Trophoblast cell (in vitro differentiated cells and primary cell): ENCODE results near the gene SLC35B2.

Experiments used
- DNase-seq, 2 donors: peaks; one replicate each; pipeline ENCODE4 v3.0.0-alpha.2; 2016
- H2AFZ ChIP-seq: 2 replicates; pipeline ENCODE4 v1.6.1; 2013; ENCODE audit warnings: low read length, moderate library complexity, mild to moderate bottlenecking; ENCODE audit not compliant: insufficient read depth, poor library complexity
- H2AK5ac ChIP-seq: 2 replicates; pipeline ENCODE4 v1.6.1; 2013; ENCODE audit warnings: mild to moderate bottlenecking, low read length
- H2BK120ac ChIP-seq: 2 replicates; pipeline ENCODE4 v1.6.1; 2013; ENCODE audit warnings: low read length, mild to moderate bottlenecking, moderate library complexity; ENCODE audit not compliant: insufficient read depth, poor library complexity
- H2BK12ac ChIP-seq: 2 replicates; pipeline ENCODE4 v1.6.1; 2013; ENCODE audit warnings: mild to moderate bottlenecking, low read length, moderate library complexity
- H2BK5ac ChIP-seq: 2 replicates; pipeline ENCODE4 v1.6.1; 2013; ENCODE audit warnings: low read length, low read depth, moderate library complexity, mild to moderate bottlenecking; ENCODE audit not compliant: poor library complexity
- H3K14ac ChIP-seq: 2 replicates; pipeline ENCODE4 v1.6.1; 2013; ENCODE audit warnings: mild to moderate bottlenecking, low read length
- H3K18ac ChIP-seq: 2 replicates; pipeline ENCODE4 v1.6.1; 2013; ENCODE audit warnings: mild to moderate bottlenecking, low read length
- H3K23ac ChIP-seq: 2 replicates; pipeline ENCODE4 v1.6.1; 2013; ENCODE audit warnings: low read length
- H3K27ac ChIP-seq: 2 replicates; pipeline ENCODE4 v1.5.1; 2013; ENCODE audit warnings: low read depth, mild to moderate bottlenecking, inconsistent platforms, low read length, moderate library complexity
- H3K27me3 ChIP-seq: 2 replicates; pipeline ENCODE4 v1.6.1; 2013; ENCODE audit warnings: inconsistent platforms, mild to moderate bottlenecking, low read length, moderate library complexity; ENCODE audit not compliant: insufficient read depth
- H3K36me3 ChIP-seq, 2 experiments: 1 replicate in 1 of 2; 2 replicates in 1 of 2; pipeline ENCODE4 v1.6.1; 2013; ENCODE audit warnings: low read length in 2 of 2, mild to moderate bottlenecking in 2 of 2, moderate library complexity in 1 of 2; ENCODE audit not compliant: insufficient read depth in 2 of 2, control insufficient read depth in 1 of 2
- H3K4ac ChIP-seq: 2 replicates; pipeline ENCODE4 v1.6.1; 2013; ENCODE audit warnings: low read depth, mild to moderate bottlenecking, low read length, moderate library complexity
- H3K4me1 ChIP-seq, 2 experiments: 1 replicate in 1 of 2; 2 replicates in 1 of 2; pipeline ENCODE4 v1.6.1; 2013; ENCODE audit warnings: low read length in 2 of 2, mild to moderate bottlenecking in 2 of 2, moderate library complexity in 1 of 2; ENCODE audit not compliant: insufficient read depth in 2 of 2, control insufficient read depth in 1 of 2
- H3K4me2 ChIP-seq: 2 replicates; pipeline ENCODE4 v1.6.1; 2013; ENCODE audit warnings: inconsistent platforms, mild to moderate bottlenecking, low read length, moderate library complexity
- H3K4me3 ChIP-seq: 2 replicates; pipeline ENCODE4 v1.5.1; 2013; ENCODE audit warnings: mild to moderate bottlenecking, low read depth, low read length, inconsistent platforms
- H3K79me1 ChIP-seq: one replicate; pipeline ENCODE4 v1.6.1; 2013; ENCODE audit warnings: low read length
- H3K79me2 ChIP-seq: 2 replicates; pipeline ENCODE4 v1.6.1; 2013; ENCODE audit warnings: low read length, mild to moderate bottlenecking; ENCODE audit not compliant: control insufficient read depth, insufficient read depth, poor library complexity
- H3K9ac ChIP-seq: 2 replicates; pipeline ENCODE4 v1.6.1; 2013; ENCODE audit warnings: mild to moderate bottlenecking, low read length
- H3K9me3 ChIP-seq: 2 replicates; pipeline ENCODE4 v1.6.1; 2013; ENCODE audit warnings: low read depth, mild to moderate bottlenecking, control low read depth, inconsistent platforms, low read length; ENCODE audit not compliant: insufficient read depth
- H4K12ac ChIP-seq: 2 replicates; pipeline ENCODE4 v1.6.1; 2013; ENCODE audit warnings: low read depth, mild to moderate bottlenecking, low read length, moderate library complexity
- H4K8ac ChIP-seq: 2 replicates; pipeline ENCODE4 v1.6.1; 2013; ENCODE audit warnings: low read depth, mild to moderate bottlenecking, low read length, moderate library complexity
- H4K91ac ChIP-seq: one replicate; pipeline ENCODE4 v1.6.1; 2013; ENCODE audit warnings: low read depth, mild to moderate bottlenecking, low read length, moderate library complexity
- WGBS: extraction: QIAGEN DNeasy Blood & Tissue Kit; methylation state at CpG from one replicate; pipeline ENCODE4 v1.1.7; 2013; ENCODE audit warnings: missing lambda C conversion rate; ENCODE audit not compliant: insufficient read length, insufficient coverage; ENCODE audit errors: extremely low coverage; 5-methylcytosine and 5-hydroxymethylcytosine counted together

Gene SLC35B2

GRCh38 chr6:44294832-44295791 lies 37.8 kb upstream of the SLC35B2 start:
- H3K79me1 ChIP-seq = no peaks in the 10 kb centered on the region
- no CpG with 5 or more reads among the region's 7 CpGs for WGBS

DNA sequence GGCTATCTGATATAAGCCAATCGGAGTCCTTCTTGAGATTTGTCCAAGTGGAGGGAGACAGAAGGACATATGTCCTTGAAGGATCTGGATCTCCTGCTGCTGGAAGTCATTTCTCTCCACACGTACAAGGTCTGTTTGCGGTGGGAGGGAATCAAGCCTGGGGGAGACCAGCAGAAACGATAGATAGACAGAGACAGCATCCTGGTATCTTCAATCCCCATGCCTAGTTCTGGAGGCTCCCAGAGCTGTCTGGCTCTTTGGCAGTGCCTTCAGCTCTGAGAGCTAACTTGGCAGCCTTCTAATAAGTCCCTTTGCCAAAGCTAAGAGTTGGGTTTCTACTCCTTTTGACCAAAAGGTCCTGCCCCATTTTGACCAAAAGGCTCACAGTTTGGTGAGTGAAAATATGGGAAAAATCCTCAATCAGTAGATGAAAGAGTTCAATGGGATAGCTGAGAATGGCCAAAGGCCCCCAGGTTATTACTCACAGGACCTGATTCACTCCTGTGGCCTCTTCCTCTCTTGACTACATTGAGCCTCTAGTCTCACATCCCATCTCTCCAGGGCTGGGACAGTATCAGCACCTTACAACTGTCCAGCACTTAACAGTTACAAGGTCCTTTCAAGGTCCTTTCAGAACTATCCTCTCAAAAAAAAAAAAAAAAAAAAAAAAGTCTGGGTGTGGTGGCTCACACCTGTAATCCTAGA lies 35.5 kb upstream of the SLC35B2 start:
- Histone ChIP-seq H4K8ac (no peak overlapping the region), H3K9me3 (no peaks in the 10 kb centered on the region), H3K4me2 (no peak overlapping the region), H3K27me3 (peaks cover 23% of the 10 kb centered on the region), H3K79me1 (no peaks in the 10 kb centered on the region), H2BK120ac (no peak overlapping the region), H3K23ac (no peak overlapping the region), H2AK5ac (no peak overlapping the region), H3K36me3 (no peaks in the 10 kb centered on the region), H3K4me3 (no peak overlapping the region), H2BK5ac (no peak overlapping the region), H3K14ac (no peak overlapping the region), H4K12ac (no peak overlapping the region), H2BK12ac (no peak overlapping the region), H3K18ac (no peak overlapping the region), H3K27ac (no peak overlapping the region), H3K4me1 (peaks cover 4 to 6% of the 10 kb centered on the region in 2 experiments), H3K9ac (no peak overlapping the region), H3K4ac (no peak overlapping the region), H2AFZ (no peak overlapping the region), H4K91ac (no peak overlapping the region), H3K79me2 (no peaks in the 10 kb centered on the region)
- DNase-seq = no peak
- no CpG with 5 or more reads among the region's 4 CpGs for whole genome bisulfite sequencing

More at GRCh38 chr6:44294832-44295791, 37.8 kb upstream of the SLC35B2 start:
- Histone ChIP-seq H3K27ac (no peak overlapping the region), H2BK5ac (no peak overlapping the region), H3K27me3 (peaks cover 26% of the 10 kb centered on the region), H2BK12ac (no peak overlapping the region), H3K4me2 (no peak overlapping the region), H3K79me2 (no peaks in the 10 kb centered on the region), H3K18ac (no peak overlapping the region), H2BK120ac (no peak overlapping the region), H2AFZ (no peak overlapping the region), H4K12ac (no peak overlapping the region), H3K9me3 (peaks cover 3% of the 10 kb centered on the region), H2AK5ac (no peak overlapping the region), H3K4me3 (no peak overlapping the region), H3K4ac (no peak overlapping the region), H3K14ac (no peak overlapping the region), H3K4me1 (peaks cover 4 to 6% of the 10 kb centered on the region in 2 experiments), H3K36me3 (peaks cover under 1% of the 10 kb centered on the region in 2 experiments), H4K91ac (no peak overlapping the region), H3K9ac (no peak overlapping the region), H4K8ac (no peak overlapping the region), H3K23ac (no peak overlapping the region)
- peak in 1 of 2 donors; percentile 12 for DNase-seq

DNA sequence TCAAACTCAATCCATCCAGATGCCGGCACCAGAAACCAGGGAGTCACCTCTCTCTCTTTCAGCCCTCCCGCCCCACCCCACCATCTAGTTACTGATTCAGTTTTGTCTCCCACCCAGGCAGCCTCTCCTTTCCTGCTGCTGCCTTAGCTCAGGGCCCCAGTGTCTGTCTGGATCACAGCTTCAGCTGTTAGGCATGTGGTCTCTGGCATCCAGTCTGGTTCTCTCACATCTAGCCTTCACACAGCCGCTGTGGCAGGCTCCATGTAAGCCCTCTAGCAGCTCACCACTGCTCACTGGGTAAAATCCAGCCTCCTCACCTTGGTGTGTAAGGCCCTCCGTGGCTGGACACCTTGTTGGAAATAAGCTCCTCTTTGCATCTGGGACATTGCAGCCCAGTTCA lies 34.5 kb upstream of the SLC35B2 start:
- DNase-seq = no peak
- Histone ChIP-seq H3K36me3 (no peaks in the 10 kb centered on the region), H3K4me2 (no peak overlapping the region), H3K27ac (no peak overlapping the region), H4K8ac (no peak overlapping the region), H3K79me2 (no peaks in the 10 kb centered on the region), H3K4ac (no peak overlapping the region), H2AK5ac (no peak overlapping the region), H4K12ac (no peak overlapping the region), H3K9me3 (no peaks in the 10 kb centered on the region), H3K9ac (no peak overlapping the region), H4K91ac (no peak overlapping the region), H3K4me1 (no peaks in the 10 kb centered on the region), H3K23ac (no peak overlapping the region), H3K79me1 (no peaks in the 10 kb centered on the region), H3K27me3 (peaks cover 13% of the 10 kb centered on the region), H2BK120ac (no peak overlapping the region), H3K4me3 (no peak overlapping the region), H2BK5ac (no peak overlapping the region), H3K14ac (no peak overlapping the region), H3K18ac (no peak overlapping the region), H2BK12ac (no peak overlapping the region), H2AFZ (no peak overlapping the region)
- WGBS = no CpG with 5 or more reads among the region's 4 CpGs

GRCh38 chr6:44289726-44290260 lies 32.5 kb upstream of the SLC35B2 start:
- H3K18ac ChIP-seq = no peak overlapping the region
- no peak overlapping the region for H2AK5ac ChIP-seq
- H3K9me3 ChIP-seq = no peaks in the 10 kb centered on the region
- H3K4me3 ChIP-seq = no peak overlapping the region
- H4K8ac ChIP-seq = no peak overlapping the region
- H3K79me1 ChIP-seq = no peaks in the 10 kb centered on the region
- H3K27ac ChIP-seq = no peak overlapping the region
- no peak overlapping the region for H3K14ac ChIP-seq
- H3K4me1 ChIP-seq = no peaks in the 10 kb centered on the region
- H4K91ac ChIP-seq = no peak overlapping the region
- H3K27me3 ChIP-seq = no peaks in the 10 kb centered on the region
- WGBS = no CpG with 5 or more reads among the region's 7 CpGs
- no peak overlapping the region for H4K12ac ChIP-seq
- no peak overlapping the region for H2BK120ac ChIP-seq
- H3K4ac ChIP-seq = no peak overlapping the region
- DNase-seq = no peak
- no peak overlapping the region for H3K9ac ChIP-seq
- H3K79me2 ChIP-seq = no peaks in the 10 kb centered on the region
- no peak overlapping the region for H2BK5ac ChIP-seq
- H3K23ac ChIP-seq = no peak overlapping the region
- no peaks in the 10 kb centered on the region for H3K36me3 ChIP-seq
- no peak overlapping the region for H3K4me2 ChIP-seq
- no peak overlapping the region for H2AFZ ChIP-seq
- H2BK12ac ChIP-seq = no peak overlapping the region
